ENCODE results near the gene RCOR2. TPM values are rescaled to one million over a fixed set of nuclear protein-coding genes. Genes with fewer than 3 reads are reported as not detected.

RCOR2 gene
- total and polyA plus RNA-seq, 2 donors (not counting 1 experiment from before 2014, with no cell fraction given), result not detected

GRCh38 chr11:63913866-63914830 is 2.8 kb downstream of the RCOR2 start:
- Mint-ChIP-seq H3K4me1 (peaks cover 18% of the 10 kb centered on the region), H3K4me3 (no peak overlapping the region), H3K9me3 (ENCODE audit: insufficient read depth) (no peaks in the 10 kb centered on the region), H3K27me3 (peaks cover 6% of the 10 kb centered on the region), H3K27ac (no peak overlapping the region)
- H3K27ac ChIP-seq (ENCODE audit: low read length in 2 of 2), result no peak overlapping the region
- WGBS (ENCODE audit: insufficient coverage), result 93% methylated on average over 34 of the region's 34 CpGs
- no peaks in the 10 kb centered on the region for H3K79me2 ChIP-seq (ENCODE audit: control insufficient read depth, insufficient read depth, low read length)
- H2AFZ ChIP-seq (ENCODE audit: insufficient read depth, low read depth, low read length, poor library complexity, severe bottlenecking), result no peak overlapping the region
- intact Hi-C loops (cut with micrococcal nuclease), result no loop called here
- peaks cover 27% of the 10 kb centered on the region for H4K20me1 ChIP-seq (ENCODE audit: control insufficient read depth, insufficient read depth, low read length, poor library complexity, severe bottlenecking)
- H3K27me3 ChIP-seq (replicated peaks in 1 of 4; ENCODE audit: control extremely low read depth in 1 of 4, control insufficient read depth in 3 of 4, insufficient read depth in 4 of 4, low read length in 3 of 4), result peaks cover 0 to 28% (median 9%) of the 10 kb centered on the region in 4 experiments
- no peak overlapping the region for H3K9ac ChIP-seq (ENCODE audit: low read length)
- CTCF ChIA-PET, result no interaction called here
- peaks cover 0 to 4% (median 0%) of the 10 kb centered on the region in 3 donors for H3K9me3 ChIP-seq (ENCODE audit: control extremely low read depth in 1 of 3, control insufficient read depth in 2 of 3, insufficient read depth in 1 of 3, low read length in 2 of 3)
- no peak for TF ChIP-seq CTCF (IDR thresholded peaks at IDR 0.05)
- TF ChIP-seq EZH2 (IDR thresholded peaks at IDR 0.05; ENCODE audit: borderline replicate concordance, insufficient read depth, low read depth, low read length, poor library complexity, severe bottlenecking), result no peak
- H3K36me3 ChIP-seq (replicated peaks in 1 of 2; ENCODE audit: control extremely low read depth in 1 of 2, control insufficient read depth in 1 of 2, extremely low read depth in 1 of 2, insufficient read depth in 2 of 2, low read length in 1 of 2), result peaks cover 0 to 9% of the 10 kb centered on the region in 2 experiments
- ATAC-seq (ENCODE audit: low read depth) (no peak), DNase-seq (no peak)
- H3K4me1 ChIP-seq (ENCODE audit: control insufficient read depth in 2 of 2, insufficient read depth in 2 of 2, low read length in 2 of 2), result peaks cover 28 to 31% of the 10 kb centered on the region in 2 donors
- POLR2A ChIA-PET, result no interaction called here
- H3K4me2 ChIP-seq (replicated peaks; ENCODE audit: low read depth, low read length, poor library complexity, severe bottlenecking), result no peak overlapping the region
- no peak overlapping the region for H3K4me3 ChIP-seq (ENCODE audit: control extremely low read depth in 1 of 5, extremely low read depth in 1 of 5, insufficient read depth in 1 of 5, low read depth in 2 of 5, low read length in 4 of 5)

- Histone ChIP-seq H2AFZ (ENCODE audit: insufficient read depth, low read depth, low read length, poor library complexity, severe bottlenecking) (no peak overlapping the region), H3K9me3 (ENCODE audit: control extremely low read depth in 1 of 3, control insufficient read depth in 2 of 3, insufficient read depth in 1 of 3, low read length in 2 of 3) (peaks cover 0 to 4% (median 0%) of the 10 kb centered on the region in 3 donors), H3K4me3 (ENCODE audit: control extremely low read depth in 1 of 5, extremely low read depth in 1 of 5, insufficient read depth in 1 of 5, low read depth in 2 of 5, low read length in 4 of 5) (no peak overlapping the region), H3K27ac (ENCODE audit: low read length in 2 of 2) (no peak overlapping the region), H3K4me1 (ENCODE audit: control insufficient read depth in 2 of 2, insufficient read depth in 2 of 2, low read length in 2 of 2) (peaks cover 17 to 19% of the 10 kb centered on the region in 2 donors), H3K27me3 (replicated peaks in 1 of 4; ENCODE audit: control extremely low read depth in 1 of 4, control insufficient read depth in 3 of 4, insufficient read depth in 4 of 4, low read length in 3 of 4) (peaks cover 0 to 28% (median 8%) of the 10 kb centered on the region in 4 experiments), H4K20me1 (ENCODE audit: control insufficient read depth, insufficient read depth, low read length, poor library complexity, severe bottlenecking) (peaks cover 38% of the 10 kb centered on the region), H3K79me2 (ENCODE audit: control insufficient read depth, insufficient read depth, low read length) (no peaks in the 10 kb centered on the region), H3K36me3 (replicated peaks in 1 of 2; ENCODE audit: control extremely low read depth in 1 of 2, control insufficient read depth in 1 of 2, extremely low read depth in 1 of 2, insufficient read depth in 2 of 2, low read length in 1 of 2) (peaks cover 0 to 23% of the 10 kb centered on the region in 2 experiments), H3K9ac (ENCODE audit: low read length) (no peak overlapping the region), H3K4me2 (replicated peaks; ENCODE audit: low read depth, low read length, poor library complexity, severe bottlenecking) (no peak overlapping the region)
- POLR2A ChIA-PET, result interaction anchor here (0.6 kb wide), 1 partner anchor 14 kb away, joined by 4 read pairs; no protein-coding TSS in a partner anchor
- H3K9me3 Mint-ChIP-seq (ENCODE audit: insufficient read depth), result no peaks in the 10 kb centered on the region
- ATAC-seq (ENCODE audit: low read depth) (no peak), DNase-seq (no peak)
- TF ChIP-seq CTCF (IDR thresholded peaks at IDR 0.05) (no peak), EZH2 (IDR thresholded peaks at IDR 0.05; ENCODE audit: borderline replicate concordance, insufficient read depth, low read depth, low read length, poor library complexity, severe bottlenecking) (no peak)
- peaks cover 6% of the 10 kb centered on the region for H3K27me3 Mint-ChIP-seq
- CTCF ChIA-PET, result interaction anchor here (1.2 kb wide), 1 partner anchor 75 kb away, joined by 3 read pairs; no protein-coding TSS in a partner anchor
- intact Hi-C loops (cut with micrococcal nuclease), result no loop called here
- WGBS (ENCODE audit: insufficient coverage), result 94% methylated on average over 5 of the region's 7 CpGs
- peaks cover 11% of the 10 kb centered on the region for H3K4me1 Mint-ChIP-seq
- no peak overlapping the region for H3K27ac Mint-ChIP-seq
- no peak overlapping the region for H3K4me3 Mint-ChIP-seq
Measured at GRCh38 chr11:63912678-63913077, 4.3 kb downstream of the RCOR2 start.
